NCI-H774 (cell line): Measurements from ENCODE around the gene OR51T1.
"Not testable (repeated sequence)": the region's sequence is repeated elsewhere in the genome, so short reads cannot be mapped to it uniquely, and the experiment has no call there.

Experiments
- DNase-seq: peaks from one replicate; lab custom pipeline; 2025; lab: John Stamatoyannopoulos, UW

Gene OR51T1, protein sequence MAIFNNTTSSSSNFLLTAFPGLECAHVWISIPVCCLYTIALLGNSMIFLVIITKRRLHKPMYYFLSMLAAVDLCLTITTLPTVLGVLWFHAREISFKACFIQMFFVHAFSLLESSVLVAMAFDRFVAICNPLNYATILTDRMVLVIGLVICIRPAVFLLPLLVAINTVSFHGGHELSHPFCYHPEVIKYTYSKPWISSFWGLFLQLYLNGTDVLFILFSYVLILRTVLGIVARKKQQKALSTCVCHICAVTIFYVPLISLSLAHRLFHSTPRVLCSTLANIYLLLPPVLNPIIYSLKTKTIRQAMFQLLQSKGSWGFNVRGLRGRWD

DNA sequence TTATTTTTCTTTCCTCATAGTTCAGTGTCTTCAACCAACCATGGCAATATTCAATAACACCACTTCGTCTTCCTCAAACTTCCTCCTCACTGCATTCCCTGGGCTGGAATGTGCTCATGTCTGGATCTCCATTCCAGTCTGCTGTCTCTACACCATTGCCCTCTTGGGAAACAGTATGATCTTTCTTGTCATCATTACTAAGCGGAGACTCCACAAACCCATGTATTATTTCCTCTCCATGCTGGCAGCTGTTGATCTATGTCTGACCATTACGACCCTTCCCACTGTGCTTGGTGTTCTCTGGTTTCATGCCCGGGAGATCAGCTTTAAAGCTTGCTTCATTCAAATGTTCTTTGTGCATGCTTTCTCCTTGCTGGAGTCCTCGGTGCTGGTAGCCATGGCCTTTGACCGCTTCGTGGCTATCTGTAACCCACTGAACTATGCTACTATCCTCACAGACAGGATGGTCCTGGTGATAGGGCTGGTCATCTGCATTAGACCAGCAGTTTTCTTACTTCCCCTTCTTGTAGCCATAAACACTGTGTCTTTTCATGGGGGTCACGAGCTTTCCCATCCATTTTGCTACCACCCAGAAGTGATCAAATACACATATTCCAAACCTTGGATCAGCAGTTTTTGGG is at the start of gene OR51T1:
OR51T1 (plus strand) TSS at position 41 of the 641 bp plus-strand sequence; CDS start at position 41, 0 bp downstream.
- no peak for DNase-seq

DNA sequence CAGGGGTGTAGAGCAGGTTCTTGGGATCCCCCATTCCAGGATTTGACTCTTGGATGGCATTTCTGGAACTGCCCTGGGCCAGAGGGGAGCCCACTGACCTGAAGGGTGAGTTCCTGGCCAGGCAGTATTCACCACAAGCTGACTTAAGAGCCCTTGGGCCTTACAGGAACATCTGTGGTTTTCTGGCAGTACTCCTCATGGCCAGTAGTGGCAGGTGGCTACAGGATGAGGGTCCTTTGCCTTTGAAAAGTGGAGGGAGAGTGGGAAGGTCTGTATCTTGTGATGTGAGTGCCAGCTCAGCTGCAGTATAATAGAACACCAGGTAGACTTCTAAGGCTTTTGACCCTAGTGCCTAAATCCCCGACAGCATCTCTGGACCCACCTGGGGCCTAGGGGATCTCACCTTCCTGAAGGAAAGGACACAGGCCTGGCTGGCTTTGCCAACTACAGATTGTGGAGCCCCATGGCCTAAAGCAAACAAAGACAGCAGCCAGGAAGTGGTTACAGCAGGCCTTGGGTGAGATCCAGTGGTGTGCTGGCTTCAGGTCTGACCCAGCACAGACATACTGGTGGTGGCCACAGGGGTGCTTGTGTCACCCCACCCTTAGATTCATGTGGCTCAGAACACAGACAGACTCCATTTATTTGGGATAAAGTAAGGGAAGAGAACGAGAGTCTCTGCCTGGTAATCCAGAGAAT is 41.7 kb upstream of the OR51T1 start:
- DNase-seq: no peak

DNA sequence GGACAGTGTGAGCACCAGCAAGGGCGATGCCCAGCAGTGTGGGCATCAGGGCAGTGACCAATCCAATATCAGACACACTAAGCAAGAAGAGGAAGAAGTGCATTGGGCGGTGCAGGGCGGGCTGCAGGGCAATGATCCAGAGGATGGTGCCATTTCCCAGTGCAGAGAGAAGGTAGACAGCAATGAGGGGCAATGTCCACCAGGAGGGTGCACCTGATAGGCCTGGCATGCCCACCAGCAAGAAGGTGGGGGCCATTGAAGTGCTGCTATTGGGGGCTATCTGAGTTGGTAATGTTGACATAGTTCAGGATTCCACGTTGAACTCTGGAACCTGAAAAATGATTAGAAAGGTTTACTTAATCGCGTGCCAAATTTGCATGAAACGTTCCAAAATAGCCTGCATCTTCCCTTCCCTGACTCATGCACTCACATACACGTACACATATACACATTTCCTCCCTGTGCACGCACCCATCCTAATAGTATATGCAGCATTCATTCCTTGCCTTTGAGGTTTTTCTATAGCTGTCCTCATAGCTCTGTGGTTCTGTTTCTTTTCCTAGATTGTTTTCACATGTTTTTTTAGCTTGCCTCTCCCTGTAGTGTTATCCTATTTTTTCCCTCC is 32.7 kb upstream of the OR51T1 start, which contains the start of gene OR51S1:
OR51S1 (minus strand) TSS at position 301 of the 625 bp plus-strand sequence; CDS start at position 301, 0 bp downstream.
- no peak for DNase-seq

DNA sequence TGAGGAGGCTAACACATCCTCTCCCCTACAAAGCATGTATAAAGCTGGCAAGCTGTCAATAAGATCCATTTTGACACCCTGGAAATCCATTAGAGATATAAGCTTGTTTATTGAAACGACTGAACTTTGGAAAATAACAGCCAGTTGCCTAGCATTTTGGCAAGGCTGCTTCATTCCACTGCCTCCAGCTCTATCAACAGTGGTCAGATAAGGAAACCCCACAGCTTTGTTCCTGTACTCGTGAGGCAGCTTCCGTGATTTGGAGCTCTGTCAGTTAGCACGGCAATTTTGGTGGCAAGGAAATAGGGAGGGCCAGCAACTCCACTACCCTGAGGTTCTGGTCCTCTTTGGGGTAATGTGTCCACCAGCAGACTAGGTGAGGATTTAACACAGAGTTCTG is 30.7 kb upstream of the OR51T1 start:
- no peak for DNase-seq

DNA sequence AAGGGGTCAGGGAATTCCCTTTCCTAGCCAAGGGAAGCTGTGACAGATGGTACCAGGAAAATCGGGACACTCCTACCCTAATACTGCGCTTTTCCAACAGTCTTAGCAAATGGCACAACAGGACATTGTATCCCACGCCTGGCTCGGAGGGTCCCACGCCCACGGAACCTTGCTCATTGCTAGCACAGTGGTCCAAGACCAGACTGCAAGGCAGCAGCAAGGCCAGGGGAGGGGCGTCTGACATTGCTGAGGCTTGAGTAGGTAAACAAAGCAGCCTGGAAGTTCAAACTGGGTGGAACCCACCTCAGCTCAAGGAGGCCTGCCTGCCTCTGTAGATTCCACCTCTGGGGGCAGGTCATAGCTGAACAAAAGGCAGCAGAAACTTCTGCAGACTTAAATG is 27.4 kb upstream of the OR51T1 start:
- not testable (repeated sequence) for DNase-seq

DNA sequence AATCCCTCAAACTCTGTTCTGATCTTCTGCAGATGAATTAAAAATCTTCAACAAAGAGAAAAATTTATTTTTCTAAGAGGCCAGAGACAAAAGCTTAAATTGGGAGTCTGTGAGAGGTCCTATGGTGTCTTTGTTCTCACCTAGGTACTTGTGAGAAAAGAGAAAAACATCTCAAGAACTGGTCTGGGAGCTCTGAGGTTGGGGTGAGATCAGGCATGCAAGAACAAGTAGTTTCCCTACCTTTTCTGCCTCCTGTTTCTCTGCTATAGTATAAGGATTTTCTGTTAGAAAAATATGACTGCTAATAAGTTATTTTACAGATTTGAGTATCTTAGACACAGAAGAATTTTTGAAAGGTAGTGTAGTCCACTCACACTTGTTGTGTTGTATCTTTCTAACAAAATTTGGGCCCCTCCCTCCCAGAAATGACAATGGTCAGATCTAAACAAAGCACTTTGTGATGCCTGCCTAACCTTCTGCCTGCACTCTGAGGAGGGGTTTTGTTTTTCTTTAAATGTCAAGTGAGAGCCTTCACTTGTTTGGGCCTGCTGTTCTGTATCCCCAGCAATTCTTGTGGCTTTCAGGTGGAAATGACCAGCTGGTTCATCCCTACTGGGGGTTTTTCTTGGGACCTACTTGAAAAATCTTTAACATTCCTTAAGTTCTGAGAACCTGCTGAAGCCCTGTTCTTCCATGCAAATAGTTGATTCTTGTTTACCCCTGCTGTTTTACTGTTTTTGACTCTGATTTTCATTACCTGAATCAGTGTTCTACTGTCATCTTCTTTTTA is 19.1 kb upstream of the OR51T1 start:
- no peak for DNase-seq

DNA sequence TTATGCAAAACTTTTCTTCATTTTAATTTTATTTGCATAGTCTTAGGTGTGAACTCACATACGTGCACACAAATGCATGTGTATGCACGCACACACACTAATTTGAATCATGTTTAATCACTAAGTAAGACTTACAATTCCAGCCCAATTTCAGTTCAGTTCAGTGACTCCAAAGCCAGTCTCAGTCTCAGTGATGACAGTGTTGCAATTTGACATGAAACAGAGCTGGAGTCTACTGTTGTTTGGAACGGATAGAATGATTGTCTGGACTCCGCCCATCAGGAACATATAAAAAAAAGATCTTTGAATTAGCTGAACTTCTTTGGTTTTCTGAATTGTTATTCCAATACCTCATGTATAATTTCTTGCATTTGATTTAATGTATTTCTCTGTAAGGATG is 17.8 kb upstream of the OR51T1 start:
- no peak for DNase-seq

DNA sequence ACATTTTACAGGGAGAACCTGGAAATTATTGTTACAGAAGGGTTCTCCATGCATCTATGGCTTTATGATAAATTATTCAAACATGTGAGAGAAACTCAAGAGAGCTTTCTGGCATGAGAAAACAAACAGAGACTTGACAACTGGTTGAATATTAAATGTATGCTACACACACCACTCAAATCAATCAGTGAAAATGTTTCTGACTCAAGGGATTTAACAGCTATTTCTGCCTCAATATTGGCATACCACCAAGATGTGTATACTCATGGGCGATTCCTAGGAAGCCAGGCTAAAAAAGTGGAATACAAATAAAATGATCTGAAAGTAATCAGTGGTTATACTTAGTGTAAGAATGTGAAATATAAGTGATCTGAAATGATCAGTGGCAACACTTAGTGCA is 15.8 kb upstream of the OR51T1 start:
- DNase-seq: no peak

DNA sequence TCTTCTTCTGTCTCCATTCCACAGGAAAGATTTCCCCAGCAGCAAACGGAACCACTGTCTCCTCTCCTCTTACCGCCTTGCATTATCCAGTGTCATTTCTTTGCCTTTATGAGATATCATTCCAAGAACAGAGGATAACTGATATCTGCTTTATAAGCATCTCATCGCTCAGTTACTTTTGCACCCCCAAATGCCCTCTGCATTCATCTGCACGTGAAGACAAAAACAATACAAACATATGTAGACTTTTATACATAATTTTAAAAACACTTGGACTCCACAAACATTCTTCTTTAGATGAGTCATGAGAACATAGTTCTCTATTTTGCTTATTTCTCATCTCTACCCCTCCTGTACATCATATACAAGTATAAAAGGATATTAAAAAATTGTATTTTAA is 512 bp upstream of the OR51T1 start:
- no peak for DNase-seq

DNA sequence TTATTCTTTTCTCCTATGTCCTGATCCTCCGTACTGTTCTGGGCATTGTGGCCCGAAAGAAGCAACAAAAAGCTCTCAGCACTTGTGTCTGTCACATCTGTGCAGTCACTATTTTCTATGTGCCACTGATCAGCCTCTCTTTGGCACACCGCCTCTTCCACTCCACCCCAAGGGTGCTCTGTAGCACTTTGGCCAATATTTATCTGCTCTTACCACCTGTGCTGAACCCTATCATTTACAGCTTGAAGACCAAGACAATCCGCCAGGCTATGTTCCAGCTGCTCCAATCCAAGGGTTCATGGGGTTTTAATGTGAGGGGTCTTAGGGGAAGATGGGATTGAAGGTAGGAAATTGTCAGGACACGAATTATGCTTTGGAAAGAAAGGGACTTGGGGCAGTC is 843 bp downstream of the OR51T1 start:
- DNase-seq: no peak

DNA sequence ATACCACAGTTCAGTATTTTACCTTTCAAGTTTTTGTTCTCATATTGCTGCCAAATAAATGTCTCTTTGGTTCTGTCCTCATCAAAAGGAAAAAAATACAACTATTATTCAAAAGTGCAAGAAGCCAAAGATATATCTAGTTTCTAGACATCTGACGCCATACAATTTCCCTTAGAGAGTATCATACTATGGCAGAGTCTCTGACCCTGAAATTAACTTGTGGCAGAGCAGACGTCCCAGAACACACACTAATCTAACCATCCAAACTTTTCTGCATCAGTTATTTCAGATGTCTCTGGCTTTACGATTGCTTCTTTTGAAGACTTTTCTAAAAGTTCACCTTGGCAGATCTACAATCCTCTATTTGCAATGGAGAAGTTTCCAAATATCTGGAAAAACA is 2.7 kb downstream of the OR51T1 start:
- no peak for DNase-seq

DNA sequence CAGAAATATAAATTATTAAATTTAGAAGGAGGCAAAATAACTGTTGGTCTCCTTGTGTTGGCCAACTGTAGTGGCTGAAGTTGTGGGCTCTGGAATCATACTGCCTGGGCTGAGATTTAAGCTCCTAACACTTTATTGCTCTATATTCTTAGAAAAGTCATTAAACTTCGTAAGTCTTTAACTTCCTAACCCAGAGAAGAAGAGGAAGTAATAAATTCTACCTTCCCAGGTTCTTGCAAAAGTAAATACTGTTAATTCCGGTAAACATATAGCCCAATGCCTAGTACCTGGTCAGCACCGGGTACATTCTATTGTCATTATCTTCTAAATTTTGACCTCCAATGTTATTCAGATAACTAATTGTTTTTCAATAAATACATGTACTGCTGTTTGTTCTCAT is 4.5 kb downstream of the OR51T1 start:
- no peak for DNase-seq

DNA sequence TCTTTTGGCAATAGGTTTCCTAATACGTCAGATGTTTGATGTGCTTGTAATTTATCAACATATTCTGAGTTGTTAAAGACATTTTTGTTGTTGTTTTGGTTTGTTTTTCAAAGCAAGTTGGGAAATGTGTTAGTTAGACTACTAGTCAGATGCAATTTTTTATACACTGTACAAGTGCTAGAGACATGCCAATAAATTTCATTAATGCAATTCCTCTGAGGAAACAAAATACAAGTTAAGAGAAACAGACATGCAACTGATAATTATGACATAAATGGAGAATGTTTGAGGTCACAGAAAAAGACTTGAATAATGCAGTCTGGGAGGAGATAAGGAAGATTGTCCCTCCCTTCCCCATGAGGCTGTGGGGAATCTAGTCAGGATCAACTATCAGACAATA is 5.9 kb downstream of the OR51T1 start:
- DNase-seq: no peak

DNA sequence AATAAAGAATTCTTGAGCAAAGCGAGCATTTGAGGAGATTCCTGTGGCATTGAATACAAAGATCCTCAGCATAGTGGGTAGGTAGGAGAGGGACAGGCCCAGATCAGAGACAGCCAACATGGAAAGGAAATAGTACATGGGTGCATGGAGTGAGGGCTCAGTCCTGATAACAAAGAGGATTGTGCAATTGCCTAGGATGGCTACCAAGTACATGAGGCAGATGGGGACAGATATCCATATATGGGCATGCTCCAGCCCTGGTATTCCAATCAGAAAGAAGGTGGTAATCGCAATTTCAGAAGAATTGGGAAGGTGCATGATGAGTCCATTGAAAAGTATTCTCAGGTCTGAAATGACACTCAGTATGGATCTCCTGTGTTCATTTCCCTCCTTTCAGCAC is 8.6 kb downstream of the OR51T1 start:
- DNase-seq: no peak

DNA sequence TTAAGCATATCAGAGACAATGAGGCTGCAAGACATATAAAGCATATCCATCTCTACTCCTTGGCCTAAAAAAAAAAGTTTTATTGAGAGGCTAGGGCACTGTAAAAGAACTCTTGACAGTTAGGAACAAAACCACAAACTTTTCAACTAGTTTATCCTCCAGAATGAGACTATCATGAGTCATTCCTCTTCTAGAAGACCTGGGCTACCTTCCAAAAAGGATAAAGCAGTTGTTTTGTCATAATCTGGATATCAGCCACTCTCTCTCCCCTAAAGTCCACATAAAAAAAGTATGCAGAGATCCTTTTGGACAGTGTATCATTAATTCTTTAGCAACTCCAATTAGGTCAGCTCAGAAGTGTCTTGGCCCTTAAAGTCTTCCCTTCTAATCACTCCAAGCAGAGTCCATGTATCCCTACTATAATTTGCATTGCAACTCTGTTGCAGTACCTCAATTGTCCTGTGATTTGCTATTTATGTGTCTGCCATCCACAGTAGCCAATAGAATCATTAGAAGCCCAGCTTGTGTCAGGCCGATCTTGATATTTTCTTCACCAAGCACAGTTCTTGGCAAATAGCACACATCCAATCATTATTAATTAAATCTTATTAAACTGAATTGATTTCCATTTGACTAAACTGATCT is 10.4 kb downstream of the OR51T1 start:
- DNase-seq: no peak

DNA sequence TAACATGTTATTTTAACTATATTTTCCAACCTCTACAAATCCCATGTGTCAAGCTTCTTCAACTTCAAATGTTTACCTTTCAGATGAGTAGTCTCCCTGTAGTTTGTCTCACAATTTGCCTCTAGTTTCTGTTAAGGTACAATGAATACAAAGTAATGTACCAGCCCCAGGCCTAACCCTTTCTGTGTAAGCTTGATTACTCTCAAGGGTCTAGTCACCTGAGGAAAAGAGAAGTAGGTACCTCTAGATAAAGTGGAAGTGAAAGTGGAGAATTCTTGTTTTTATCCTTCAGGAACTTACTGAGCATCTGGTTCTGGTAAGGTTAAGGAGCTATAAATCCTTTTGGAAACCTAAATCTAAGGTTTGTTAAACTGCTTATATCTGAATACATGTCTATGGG is 21.8 kb downstream of the OR51T1 start, which contains the start of gene OR51A7:
OR51A7 (plus strand) TSS at position 300 of the 400 bp plus-strand sequence. CDS start 3,587 bp downstream, outside the sequence.
- DNase-seq: no peak

DNA sequence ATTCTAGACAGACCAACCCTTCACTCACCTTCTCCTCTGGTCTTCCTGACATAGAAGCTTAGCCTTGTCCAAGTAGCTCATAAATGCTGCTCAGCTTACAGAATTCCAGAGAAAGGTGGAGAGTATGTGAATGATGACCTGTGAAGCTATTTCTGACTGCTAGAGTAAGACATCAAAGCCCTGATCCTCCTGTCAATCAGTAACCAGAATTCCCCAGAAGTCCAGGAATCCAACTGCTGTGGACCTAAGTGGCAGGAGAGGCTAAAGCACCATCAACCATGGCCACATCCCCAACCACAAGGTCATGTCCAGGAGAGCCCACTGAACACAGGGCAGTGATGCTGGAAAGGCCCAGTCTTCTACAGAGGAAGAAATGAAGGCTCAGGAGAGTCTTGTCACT is 34.9 kb downstream of the OR51T1 start:
- no peak for DNase-seq

DNA sequence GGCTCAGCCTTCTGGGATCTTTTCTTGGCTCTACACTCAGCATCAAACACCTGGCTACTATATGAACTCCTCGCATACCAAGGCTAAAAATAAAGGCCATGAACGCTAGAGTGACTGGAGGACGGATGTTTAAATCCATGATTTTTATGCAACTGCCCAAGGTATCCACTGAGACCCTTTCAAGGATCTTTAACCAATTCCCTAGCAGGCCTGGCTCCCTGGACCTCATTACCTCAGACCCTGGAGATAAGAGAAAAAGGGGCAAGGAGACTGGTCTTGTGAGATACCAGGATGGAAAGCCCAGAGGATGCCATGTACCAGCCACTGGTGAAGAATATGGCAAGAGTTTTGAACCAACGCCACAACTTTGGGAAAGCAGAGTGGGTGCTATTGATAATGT is 37.5 kb downstream of the OR51T1 start, which contains the start of gene OR51G2:
OR51G2 (minus strand) TSS at position 101 of the 400 bp plus-strand sequence. CDS start 3,687 bp downstream, outside the sequence.
- no peak for DNase-seq

DNA sequence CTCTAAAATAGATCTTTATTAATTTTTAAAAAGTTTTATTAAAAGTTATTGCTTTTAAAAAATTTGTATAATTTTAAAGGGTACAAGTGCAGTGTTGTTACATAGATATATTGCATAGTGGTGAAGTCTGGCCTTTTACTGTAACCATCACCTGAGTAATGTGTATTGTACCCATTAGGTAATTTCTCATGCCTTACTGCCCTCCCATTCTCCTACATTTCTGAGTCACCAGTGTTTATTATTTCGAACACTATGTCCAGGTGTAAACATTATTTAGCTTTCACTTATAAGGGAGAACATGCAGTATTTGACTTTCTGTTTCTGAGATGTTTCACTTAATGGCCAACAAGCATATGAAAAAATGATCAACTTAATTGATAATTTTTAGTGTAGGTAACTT is 40.1 kb downstream of the OR51T1 start:
- no peak for DNase-seq

DNA sequence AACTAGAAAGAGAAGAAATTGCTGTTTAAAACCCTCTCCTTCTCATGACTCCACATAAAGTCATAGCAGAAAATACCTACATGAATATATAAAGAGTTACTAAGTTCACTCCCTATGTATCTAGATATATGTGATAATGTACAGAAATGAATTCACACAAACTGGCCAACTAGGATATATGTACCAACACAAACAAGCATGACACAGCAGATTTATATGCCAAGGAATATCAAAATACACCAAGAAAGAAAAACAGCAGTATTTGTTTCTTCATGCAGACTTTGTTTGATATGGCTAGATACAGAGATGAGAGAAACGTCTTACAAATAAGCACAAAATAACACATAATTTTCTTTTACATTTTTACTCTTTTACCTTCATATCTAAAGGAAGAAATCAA is 40.6 kb downstream of the OR51T1 start:
- DNase-seq: no peak

DNA sequence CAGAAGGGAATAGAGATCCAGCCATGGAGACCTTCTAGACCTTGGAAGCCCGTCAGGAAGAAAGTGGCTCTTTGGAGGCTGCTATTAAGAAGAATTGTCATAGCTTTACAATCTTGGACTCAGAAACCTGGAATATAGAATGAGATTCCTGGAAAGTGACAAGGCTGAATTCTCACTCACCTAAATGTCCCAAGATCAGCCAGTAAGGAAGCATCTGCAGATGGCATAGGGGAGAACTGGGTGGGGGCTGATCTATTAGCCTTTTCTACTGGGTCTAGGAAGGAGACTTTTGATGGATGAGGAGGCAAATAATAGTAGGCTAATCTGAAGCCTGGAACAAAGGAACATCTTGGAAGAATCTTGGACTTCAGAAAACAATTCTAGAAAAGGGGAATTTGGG is 42.5 kb downstream of the OR51T1 start, which contains the start of gene OR51G1:
OR51G1 (minus strand) TSS at position 101 of the 400 bp plus-strand sequence; CDS start at position 101, 0 bp downstream.
- DNase-seq: no peak
